ENCODE measurements around the gene FOXO3.

Gene FOXO3

DNA sequence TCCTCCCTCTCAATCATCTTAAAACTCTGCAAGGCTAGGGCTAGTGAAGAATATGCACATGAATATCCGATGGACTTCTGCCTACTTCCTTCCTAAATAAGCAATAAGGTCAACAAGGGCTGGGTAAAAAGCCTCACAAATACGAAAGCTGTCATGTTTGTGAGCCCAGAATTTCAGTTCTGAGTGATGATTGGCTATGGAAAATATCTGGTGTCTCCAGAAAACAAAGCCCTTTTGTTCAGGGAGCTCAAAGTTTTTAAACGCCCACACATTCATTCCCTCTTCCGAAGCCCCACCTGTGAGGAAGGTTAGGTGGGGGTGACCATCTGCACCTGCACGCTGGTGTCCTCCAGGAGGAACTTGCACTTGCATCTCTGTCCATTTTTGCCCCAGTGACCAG is 160.6 kb downstream of the FOXO3 start:
- peaks cover 10% of the 10 kb centered on the region for H3K27me3 ChIP-seq (ENCODE audit: low read depth, low read length)
- no peak overlapping the region for H3K4me3 ChIP-seq (ENCODE audit: low read length)
- TF ChIP-seq, protein P1, sequence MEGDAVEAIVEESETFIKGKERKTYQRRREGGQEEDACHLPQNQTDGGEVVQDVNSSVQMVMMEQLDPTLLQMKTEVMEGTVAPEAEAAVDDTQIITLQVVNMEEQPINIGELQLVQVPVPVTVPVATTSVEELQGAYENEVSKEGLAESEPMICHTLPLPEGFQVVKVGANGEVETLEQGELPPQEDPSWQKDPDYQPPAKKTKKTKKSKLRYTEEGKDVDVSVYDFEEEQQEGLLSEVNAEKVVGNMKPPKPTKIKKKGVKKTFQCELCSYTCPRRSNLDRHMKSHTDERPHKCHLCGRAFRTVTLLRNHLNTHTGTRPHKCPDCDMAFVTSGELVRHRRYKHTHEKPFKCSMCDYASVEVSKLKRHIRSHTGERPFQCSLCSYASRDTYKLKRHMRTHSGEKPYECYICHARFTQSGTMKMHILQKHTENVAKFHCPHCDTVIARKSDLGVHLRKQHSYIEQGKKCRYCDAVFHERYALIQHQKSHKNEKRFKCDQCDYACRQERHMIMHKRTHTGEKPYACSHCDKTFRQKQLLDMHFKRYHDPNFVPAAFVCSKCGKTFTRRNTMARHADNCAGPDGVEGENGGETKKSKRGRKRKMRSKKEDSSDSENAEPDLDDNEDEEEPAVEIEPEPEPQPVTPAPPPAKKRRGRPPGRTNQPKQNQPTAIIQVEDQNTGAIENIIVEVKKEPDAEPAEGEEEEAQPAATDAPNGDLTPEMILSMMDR (IDR thresholded peaks at IDR 0.05; ENCODE audit: low read depth, low read length) = no peak
- no peak for TF ChIP-seq EZH2phosphoT487 (IDR thresholded peaks at IDR 0.05; ENCODE audit: low read depth)
- no peaks in the 10 kb centered on the region for H4K20me1 ChIP-seq (ENCODE audit: insufficient read depth, low read length)
- H3K36me3 ChIP-seq (replicated peaks; ENCODE audit: low read depth, low read length) = no peaks in the 10 kb centered on the region
- H3K9me3 ChIP-seq (ENCODE audit: insufficient read depth, low read length) = 0 out of 2 replicates have a peak, but pooled peaks cover 3% of the 10 kb centered on the region
- no peak overlapping the region for H3K4me2 ChIP-seq (ENCODE audit: low read length)
- no peak overlapping the region for H2AFZ ChIP-seq (ENCODE audit: low read depth, low read length)
- H3K4me1 ChIP-seq (ENCODE audit: low read length) = no peaks in the 10 kb centered on the region
- H3K9ac ChIP-seq (ENCODE audit: low read length) = no peak overlapping the region
- H3K27ac ChIP-seq (ENCODE audit: low read length) = no peak overlapping the region
- no peaks in the 10 kb centered on the region for H3K79me2 ChIP-seq (ENCODE audit: low read length)

DNA sequence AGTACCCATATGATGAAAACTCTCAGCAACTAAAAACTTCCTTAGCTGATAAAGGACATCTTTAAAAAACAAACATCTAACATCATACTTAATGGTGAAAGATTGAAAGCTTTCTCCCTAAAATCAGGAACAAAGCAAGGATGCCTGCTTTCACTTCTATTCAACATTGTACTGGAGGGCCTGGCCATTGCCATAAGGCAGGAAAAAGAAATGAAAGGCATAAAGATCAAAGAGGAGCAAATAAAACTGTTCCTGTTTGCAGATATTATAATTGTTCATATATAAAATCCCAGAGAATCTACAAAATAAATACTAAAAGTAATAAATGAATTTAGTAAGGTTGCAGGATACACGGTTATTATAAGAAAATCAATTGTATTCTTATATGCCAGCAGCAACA is 162.9 kb downstream of the FOXO3 start:
- no peak overlapping the region for H2AFZ ChIP-seq (ENCODE audit: low read depth, low read length)
- peaks cover 10% of the 10 kb centered on the region for H3K27me3 ChIP-seq (ENCODE audit: low read depth, low read length)
- H3K4me3 ChIP-seq (ENCODE audit: low read length) = no peak overlapping the region
- H3K9me3 ChIP-seq (ENCODE audit: insufficient read depth, low read length) = 0 out of 2 replicates have a peak, but pooled peaks cover 3% of the 10 kb centered on the region
- H3K4me2 ChIP-seq (ENCODE audit: low read length) = no peak overlapping the region
- H3K9ac ChIP-seq (ENCODE audit: low read length) = no peak overlapping the region
- H3K79me2 ChIP-seq (ENCODE audit: low read length) = no peaks in the 10 kb centered on the region
- no peak overlapping the region for H3K27ac ChIP-seq (ENCODE audit: low read length)
- H3K4me1 ChIP-seq (ENCODE audit: low read length) = no peaks in the 10 kb centered on the region
- TF ChIP-seq, protein P1 (IDR thresholded peaks at IDR 0.05; ENCODE audit: low read depth, low read length) = no peak
- TF ChIP-seq EZH2phosphoT487 (IDR thresholded peaks at IDR 0.05; ENCODE audit: low read depth) = no peak
- H3K36me3 ChIP-seq (replicated peaks; ENCODE audit: low read depth, low read length) = no peaks in the 10 kb centered on the region
- H4K20me1 ChIP-seq (ENCODE audit: insufficient read depth, low read length) = no peaks in the 10 kb centered on the region

DNA sequence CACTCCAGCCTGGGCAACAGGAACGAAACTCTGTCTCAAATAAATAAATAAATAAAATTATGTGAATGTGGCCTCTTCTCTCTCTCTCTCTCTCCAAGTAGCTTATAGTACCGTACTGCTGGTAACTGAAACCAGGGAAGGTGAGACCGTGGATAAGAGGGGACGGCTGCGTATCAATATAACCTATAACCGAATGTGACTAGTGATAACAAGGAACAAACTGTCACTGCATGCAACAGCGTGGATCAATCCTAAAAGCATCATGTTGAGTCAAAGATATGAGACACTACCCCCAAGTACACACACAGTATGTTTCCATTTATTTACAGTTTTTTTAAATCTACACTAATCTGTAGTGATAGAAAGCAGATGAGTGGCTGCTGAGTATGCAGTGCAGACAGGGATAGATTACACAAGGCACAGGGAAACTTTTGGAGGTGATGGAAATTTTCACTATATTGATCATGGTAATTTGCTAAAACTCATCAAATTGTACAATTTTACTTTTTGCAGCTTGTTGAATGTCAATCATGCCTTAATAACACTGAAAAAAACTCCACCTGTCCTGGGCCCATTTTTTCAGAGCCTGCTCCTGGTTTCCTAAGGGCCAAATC is 166.1 kb downstream of the FOXO3 start:
- no peak overlapping the region for H2AFZ ChIP-seq (ENCODE audit: low read depth, low read length)
- H3K36me3 ChIP-seq (replicated peaks; ENCODE audit: low read depth, low read length) = no peaks in the 10 kb centered on the region
- no peak overlapping the region for H3K4me2 ChIP-seq (ENCODE audit: low read length)
- peaks cover 12% of the 10 kb centered on the region for H3K27me3 ChIP-seq (ENCODE audit: low read depth, low read length)
- no peak overlapping the region for H3K27ac ChIP-seq (ENCODE audit: low read length)
- H3K9ac ChIP-seq (ENCODE audit: low read length) = no peak overlapping the region
- H3K4me3 ChIP-seq (ENCODE audit: low read length) = no peak overlapping the region
- H3K9me3 ChIP-seq (ENCODE audit: insufficient read depth, low read length) = 0 out of 2 replicates have a peak, but pooled peaks cover 3% of the 10 kb centered on the region
- no peaks in the 10 kb centered on the region for H3K4me1 ChIP-seq (ENCODE audit: low read length)
- H3K79me2 ChIP-seq (ENCODE audit: low read length) = no peaks in the 10 kb centered on the region
- TF ChIP-seq EZH2phosphoT487 (IDR thresholded peaks at IDR 0.05; ENCODE audit: low read depth) = no peak
- TF ChIP-seq, protein P1 (IDR thresholded peaks at IDR 0.05; ENCODE audit: low read depth, low read length) = no peak
- no peaks in the 10 kb centered on the region for H4K20me1 ChIP-seq (ENCODE audit: insufficient read depth, low read length)

DNA sequence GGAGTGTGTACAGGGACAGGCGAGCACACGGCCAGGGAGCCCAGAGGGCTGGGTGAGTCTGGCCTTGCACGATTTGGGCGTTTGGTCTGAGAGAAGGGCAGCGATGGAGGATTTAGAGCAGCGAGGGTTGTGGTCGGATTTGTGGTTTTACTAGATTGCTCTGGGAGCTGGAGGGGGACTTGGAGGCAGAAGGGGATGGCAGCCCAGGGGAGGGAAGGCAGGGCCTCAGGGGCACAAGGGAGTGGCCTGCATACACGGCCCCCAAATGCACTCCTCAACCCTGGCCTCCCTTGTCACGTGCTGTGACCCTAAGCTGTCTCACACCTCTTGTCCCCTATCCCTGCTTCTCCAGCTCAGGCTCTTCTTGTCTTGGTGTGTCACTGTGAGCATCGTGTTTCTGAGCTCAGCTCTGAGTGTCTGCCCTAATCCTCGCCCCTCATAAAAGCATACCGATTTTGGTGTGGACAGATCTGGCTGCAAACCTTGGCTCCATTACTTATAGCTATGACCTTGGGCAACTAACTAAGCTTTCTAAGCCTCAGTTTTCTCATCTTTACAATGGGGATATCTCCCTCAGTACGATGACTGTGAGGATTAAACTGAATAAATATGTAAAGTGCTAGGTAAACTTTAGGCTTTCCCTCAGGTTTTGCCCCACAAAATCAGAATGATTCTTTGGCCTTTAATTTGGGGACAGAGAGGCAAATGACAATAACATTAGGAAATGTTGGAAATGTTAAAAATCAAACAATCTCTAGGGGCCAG is 167.4 kb downstream of the FOXO3 start:
- Histone ChIP-seq H3K9me3 (ENCODE audit: insufficient read depth, low read length) (0 out of 2 replicates have a peak, but pooled peaks cover 3% of the 10 kb centered on the region), H3K27ac (ENCODE audit: low read length) (no peak overlapping the region), H4K20me1 (ENCODE audit: insufficient read depth, low read length) (no peaks in the 10 kb centered on the region), H3K4me1 (ENCODE audit: low read length) (no peaks in the 10 kb centered on the region), H3K27me3 (ENCODE audit: low read depth, low read length) (peaks cover 12% of the 10 kb centered on the region), H3K4me2 (ENCODE audit: low read length) (no peak overlapping the region), H2AFZ (ENCODE audit: low read depth, low read length) (no peak overlapping the region), H3K4me3 (ENCODE audit: low read length) (no peak overlapping the region), H3K9ac (ENCODE audit: low read length) (no peak overlapping the region), H3K79me2 (ENCODE audit: low read length) (no peaks in the 10 kb centered on the region), H3K36me3 (replicated peaks; ENCODE audit: low read depth, low read length) (no peaks in the 10 kb centered on the region)
- TF ChIP-seq, protein P1 (IDR thresholded peaks at IDR 0.05; ENCODE audit: low read depth, low read length) = no peak
- TF ChIP-seq EZH2phosphoT487 (IDR thresholded peaks at IDR 0.05; ENCODE audit: low read depth) = no peak

Measured in OCI-LY3 (cell line).